HL-60 (cell line): ENCODE data around the gene LSMEM2.

ENCODE experiments used
- DNase-seq, 2 experiments: peaks; one replicate each; pipeline ENCODE4 v3.0.0-alpha.2; 2010 to 2020; ENCODE audit warnings: low read depth in 1 of 2, low spot score in 1 of 2
- H3K27ac ChIP-seq: fragments of 250-450 bp; sonication (Bioruptor Pico); replicated peaks from 2 replicates; pipeline ENCODE4 v1.5.1; 2020; ENCODE audit warnings: mild to moderate bottlenecking, moderate library complexity
- H3K27me3 ChIP-seq: fragments of 250-450 bp; sonication (Bioruptor Pico); 2 replicates; pipeline ENCODE4 v1.5.1; 2021; ENCODE audit warnings: mild to moderate bottlenecking, moderate library complexity; ENCODE audit not compliant: insufficient read depth, poor library complexity, severe bottlenecking
- H3K4me3 ChIP-seq: replicated peaks from 2 replicates; pipeline ENCODE4 v1.5.1; 2011; ENCODE audit warnings: mild to moderate bottlenecking, control low read depth, low read length; ENCODE audit not compliant: insufficient read depth
- CTCF ChIP-seq: IDR thresholded peaks from one replicate; pipeline ENCODE4 v1.5.1; 2011; ENCODE audit warnings: low read length, control low read depth, inconsistent platforms; ENCODE audit not compliant: insufficient read depth
- GABPA ChIP-seq: IDR thresholded peaks from 2 replicates; pipeline ENCODE4 v1.6.1; 2012; ENCODE audit warnings: low read depth
- POLR2AphosphoS5 ChIP-seq: IDR thresholded peaks from 2 replicates; pipeline ENCODE4 v1.6.1; 2012; ENCODE audit warnings: low read depth
- REST ChIP-seq: IDR thresholded peaks from 2 replicates; pipeline ENCODE4 v1.6.1; 2012; ENCODE audit warnings: low read depth; ENCODE audit not compliant: insufficient replicate concordance
- SPI1 ChIP-seq: IDR thresholded peaks from 2 replicates; pipeline ENCODE4 v1.6.1; 2012; ENCODE audit warnings: low read depth, mild to moderate bottlenecking, borderline replicate concordance

Gene LSMEM2

GRCh38 chr3:50331364-50331907, 52.5 kb downstream of the LSMEM2 start:
- H3K27me3 ChIP-seq, result no peaks in the 10 kb centered on the region
- TF ChIP-seq CTCF, result no peak
- TF ChIP-seq REST, result no peak
- TF ChIP-seq GABPA, result no peak
- no peak for TF ChIP-seq SPI1
- TF ChIP-seq POLR2AphosphoS5, result no peak
- H3K27ac ChIP-seq, result no peak overlapping the region

GRCh38 chr3:50333744-50334328, 54.9 kb downstream of the LSMEM2 start:
- H3K4me3 ChIP-seq, result no peak overlapping the region
- H3K27me3 ChIP-seq, result no peaks in the 10 kb centered on the region
- H3K27ac ChIP-seq, result no peak overlapping the region
- TF ChIP-seq CTCF, result no peak
- TF ChIP-seq POLR2AphosphoS5, result no peak; the same call in 1 of the 2 replicates
- TF ChIP-seq SPI1, result no peak
- no peak for TF ChIP-seq GABPA
- DNase-seq, result no peak

More at GRCh38 chr3:50331364-50331907, 52.5 kb downstream of the LSMEM2 start:
- no peak for DNase-seq
- H3K4me3 ChIP-seq, result no peak overlapping the region

GRCh38 chr3:50334339-50335075, 55.6 kb downstream of the LSMEM2 start:
- no peak for TF ChIP-seq GABPA
- TF ChIP-seq CTCF, result no peak
- TF ChIP-seq POLR2AphosphoS5, result no peak; the same call in 1 of the 2 replicates
- no peak for TF ChIP-seq SPI1
- no peak for TF ChIP-seq REST
- Histone ChIP-seq H3K27me3 (no peaks in the 10 kb centered on the region), H3K4me3 (no peak overlapping the region), H3K27ac (no peak overlapping the region)
- DNase-seq, result no peak
